ENCODE data around the gene PTGES3.

Gene PTGES3

DNA sequence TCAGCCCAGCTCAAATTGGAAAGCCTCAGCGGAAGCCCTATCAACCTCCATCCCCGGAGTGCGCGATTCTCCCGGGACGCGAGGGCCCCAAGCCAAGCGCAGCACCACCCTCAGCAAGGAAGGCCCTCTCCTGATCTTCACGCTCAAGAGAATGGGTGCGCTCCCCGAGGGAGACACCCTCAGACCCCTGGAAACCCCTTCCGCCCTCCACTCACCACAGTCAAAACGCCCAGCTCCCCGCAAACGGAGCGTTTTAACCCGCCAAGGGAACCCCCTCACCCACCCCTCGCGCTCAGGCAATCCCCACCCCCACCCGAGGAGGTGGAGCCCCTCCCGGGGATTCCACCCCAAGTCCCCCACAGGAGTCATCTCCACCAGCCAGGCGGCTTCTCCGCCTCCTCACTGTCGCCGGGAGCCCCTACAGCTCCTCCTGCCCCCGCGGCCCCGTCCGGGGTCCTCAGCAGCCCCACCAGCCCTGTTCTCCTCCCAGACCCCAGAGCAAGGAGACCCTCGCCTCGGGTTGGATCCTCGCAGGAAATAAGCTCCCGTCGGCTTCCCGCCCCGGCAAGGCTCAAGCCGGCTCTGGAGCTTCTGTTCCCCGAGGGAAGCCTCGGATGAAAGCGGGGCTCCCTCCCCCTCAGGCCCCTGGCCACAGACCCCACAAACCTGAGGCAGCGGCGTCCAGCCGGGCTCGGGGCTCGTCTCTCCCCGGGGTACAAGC is 58.5 kb downstream of the PTGES3 start (continued):
- TF ChIP-seq, protein P1, sequence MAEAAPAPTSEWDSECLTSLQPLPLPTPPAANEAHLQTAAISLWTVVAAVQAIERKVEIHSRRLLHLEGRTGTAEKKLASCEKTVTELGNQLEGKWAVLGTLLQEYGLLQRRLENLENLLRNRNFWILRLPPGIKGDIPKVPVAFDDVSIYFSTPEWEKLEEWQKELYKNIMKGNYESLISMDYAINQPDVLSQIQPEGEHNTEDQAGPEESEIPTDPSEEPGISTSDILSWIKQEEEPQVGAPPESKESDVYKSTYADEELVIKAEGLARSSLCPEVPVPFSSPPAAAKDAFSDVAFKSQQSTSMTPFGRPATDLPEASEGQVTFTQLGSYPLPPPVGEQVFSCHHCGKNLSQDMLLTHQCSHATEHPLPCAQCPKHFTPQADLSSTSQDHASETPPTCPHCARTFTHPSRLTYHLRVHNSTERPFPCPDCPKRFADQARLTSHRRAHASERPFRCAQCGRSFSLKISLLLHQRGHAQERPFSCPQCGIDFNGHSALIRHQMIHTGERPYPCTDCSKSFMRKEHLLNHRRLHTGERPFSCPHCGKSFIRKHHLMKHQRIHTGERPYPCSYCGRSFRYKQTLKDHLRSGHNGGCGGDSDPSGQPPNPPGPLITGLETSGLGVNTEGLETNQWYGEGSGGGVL (tag by site-specific recombination; IDR thresholded peaks at IDR 0.05): peak; percentile 75
- TF ChIP-seq, protein P2, sequence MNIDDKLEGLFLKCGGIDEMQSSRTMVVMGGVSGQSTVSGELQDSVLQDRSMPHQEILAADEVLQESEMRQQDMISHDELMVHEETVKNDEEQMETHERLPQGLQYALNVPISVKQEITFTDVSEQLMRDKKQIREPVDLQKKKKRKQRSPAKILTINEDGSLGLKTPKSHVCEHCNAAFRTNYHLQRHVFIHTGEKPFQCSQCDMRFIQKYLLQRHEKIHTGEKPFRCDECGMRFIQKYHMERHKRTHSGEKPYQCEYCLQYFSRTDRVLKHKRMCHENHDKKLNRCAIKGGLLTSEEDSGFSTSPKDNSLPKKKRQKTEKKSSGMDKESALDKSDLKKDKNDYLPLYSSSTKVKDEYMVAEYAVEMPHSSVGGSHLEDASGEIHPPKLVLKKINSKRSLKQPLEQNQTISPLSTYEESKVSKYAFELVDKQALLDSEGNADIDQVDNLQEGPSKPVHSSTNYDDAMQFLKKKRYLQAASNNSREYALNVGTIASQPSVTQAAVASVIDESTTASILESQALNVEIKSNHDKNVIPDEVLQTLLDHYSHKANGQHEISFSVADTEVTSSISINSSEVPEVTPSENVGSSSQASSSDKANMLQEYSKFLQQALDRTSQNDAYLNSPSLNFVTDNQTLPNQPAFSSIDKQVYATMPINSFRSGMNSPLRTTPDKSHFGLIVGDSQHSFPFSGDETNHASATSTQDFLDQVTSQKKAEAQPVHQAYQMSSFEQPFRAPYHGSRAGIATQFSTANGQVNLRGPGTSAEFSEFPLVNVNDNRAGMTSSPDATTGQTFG (tag by site-specific recombination; IDR thresholded peaks at IDR 0.05; ENCODE audit: borderline replicate concordance): no peak
- TF ChIP-seq, protein P3, sequence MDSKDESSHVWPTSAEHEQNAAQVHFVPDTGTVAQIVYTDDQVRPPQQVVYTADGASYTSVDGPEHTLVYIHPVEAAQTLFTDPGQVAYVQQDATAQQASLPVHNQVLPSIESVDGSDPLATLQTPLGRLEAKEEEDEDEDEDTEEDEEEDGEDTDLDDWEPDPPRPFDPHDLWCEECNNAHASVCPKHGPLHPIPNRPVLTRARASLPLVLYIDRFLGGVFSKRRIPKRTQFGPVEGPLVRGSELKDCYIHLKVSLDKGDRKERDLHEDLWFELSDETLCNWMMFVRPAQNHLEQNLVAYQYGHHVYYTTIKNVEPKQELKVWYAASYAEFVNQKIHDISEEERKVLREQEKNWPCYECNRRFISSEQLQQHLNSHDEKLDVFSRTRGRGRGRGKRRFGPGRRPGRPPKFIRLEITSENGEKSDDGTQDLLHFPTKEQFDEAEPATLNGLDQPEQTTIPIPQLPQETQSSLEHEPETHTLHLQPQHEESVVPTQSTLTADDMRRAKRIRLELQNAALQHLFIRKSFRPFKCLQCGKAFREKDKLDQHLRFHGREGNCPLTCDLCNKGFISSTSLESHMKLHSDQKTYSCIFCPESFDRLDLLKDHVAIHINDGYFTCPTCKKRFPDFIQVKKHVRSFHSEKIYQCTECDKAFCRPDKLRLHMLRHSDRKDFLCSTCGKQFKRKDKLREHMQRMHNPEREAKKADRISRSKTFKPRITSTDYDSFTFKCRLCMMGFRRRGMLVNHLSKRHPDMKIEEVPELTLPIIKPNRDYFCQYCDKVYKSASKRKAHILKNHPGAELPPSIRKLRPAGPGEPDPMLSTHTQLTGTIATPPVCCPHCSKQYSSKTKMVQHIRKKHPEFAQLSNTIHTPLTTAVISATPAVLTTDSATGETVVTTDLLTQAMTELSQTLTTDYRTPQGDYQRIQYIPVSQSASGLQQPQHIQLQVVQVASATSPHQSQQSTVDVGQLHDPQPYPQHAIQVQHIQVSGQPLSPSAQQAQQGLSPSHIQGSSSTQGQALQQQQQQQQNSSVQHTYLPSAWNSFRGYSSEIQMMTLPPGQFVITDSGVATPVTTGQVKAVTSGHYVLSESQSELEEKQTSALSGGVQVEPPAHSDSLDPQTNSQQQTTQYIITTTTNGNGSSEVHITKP (tag by site-specific recombination; IDR thresholded peaks at IDR 0.05): peak; percentile 46; the same call in 1 of the 2 replicates
- TF ChIP-seq, protein P4, sequence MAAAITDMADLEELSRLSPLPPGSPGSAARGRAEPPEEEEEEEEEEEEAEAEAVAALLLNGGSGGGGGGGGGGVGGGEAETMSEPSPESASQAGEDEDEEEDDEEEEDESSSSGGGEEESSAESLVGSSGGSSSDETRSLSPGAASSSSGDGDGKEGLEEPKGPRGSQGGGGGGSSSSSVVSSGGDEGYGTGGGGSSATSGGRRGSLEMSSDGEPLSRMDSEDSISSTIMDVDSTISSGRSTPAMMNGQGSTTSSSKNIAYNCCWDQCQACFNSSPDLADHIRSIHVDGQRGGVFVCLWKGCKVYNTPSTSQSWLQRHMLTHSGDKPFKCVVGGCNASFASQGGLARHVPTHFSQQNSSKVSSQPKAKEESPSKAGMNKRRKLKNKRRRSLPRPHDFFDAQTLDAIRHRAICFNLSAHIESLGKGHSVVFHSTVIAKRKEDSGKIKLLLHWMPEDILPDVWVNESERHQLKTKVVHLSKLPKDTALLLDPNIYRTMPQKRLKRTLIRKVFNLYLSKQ (tag by site-specific recombination; IDR thresholded peaks at IDR 0.05; ENCODE audit: borderline replicate concordance): no peak
- peak; percentile 11; the same call in 1 of the 2 replicates for TF ChIP-seq EGR2 (tag by site-specific recombination; IDR thresholded peaks at IDR 0.05; ENCODE audit: low read depth)

DNA sequence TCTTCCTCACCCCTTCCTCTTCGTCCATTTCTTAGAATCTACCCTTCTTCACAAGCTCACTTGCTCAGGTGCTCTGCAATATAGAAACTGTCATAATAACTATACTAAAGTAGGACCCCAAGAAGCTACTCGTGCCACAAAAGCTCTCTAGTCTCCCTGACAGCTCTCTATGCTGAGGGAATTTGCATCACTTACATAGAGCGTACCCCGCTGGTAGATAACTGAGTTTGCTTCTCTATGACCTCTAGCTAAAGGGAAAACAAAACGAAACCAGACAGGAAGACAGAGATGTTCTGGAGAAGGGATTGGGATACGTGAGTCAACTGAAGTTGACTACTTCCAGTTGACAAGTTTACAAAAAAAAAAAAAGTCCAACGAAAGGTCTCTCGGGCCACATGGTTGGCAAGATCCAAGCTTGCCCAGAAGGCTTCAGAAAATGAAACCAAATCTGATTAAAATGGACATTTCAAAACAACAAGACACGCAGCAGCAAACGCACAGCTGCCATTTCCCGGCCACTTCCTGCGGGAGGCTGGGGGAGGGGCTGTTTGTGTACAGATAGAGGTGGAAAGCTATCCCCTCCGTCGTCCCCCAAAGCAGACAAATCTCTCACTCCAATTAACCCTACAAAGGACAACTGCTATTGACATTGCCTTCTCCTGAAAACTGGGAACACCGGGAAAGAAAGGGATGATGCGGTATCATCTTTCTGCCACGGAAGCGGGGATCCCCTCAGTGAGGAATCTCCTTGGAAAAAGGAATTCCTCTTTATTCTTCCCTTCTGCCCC is 59.2 kb downstream of the PTGES3 start:
- peaks cover 15 to 22% of the 10 kb centered on the region in 2 experiments; a peak in 2 of 3 replicates for H3K36me3 ChIP-seq (ENCODE audit: control insufficient read depth in 2 of 2, insufficient read depth in 1 of 2, low read length in 2 of 2)
- H3K4me3 ChIP-seq (ENCODE audit: low read depth, low read length): peak overlapping the region; percentile 95
- H3K4me1 ChIP-seq (ENCODE audit: control insufficient read depth, insufficient read depth, low read length): peaks cover 26% of the 10 kb centered on the region
- H3K27ac ChIP-seq (ENCODE audit: extremely low read depth, low read depth, low read length): peak overlapping the region; percentile 88
- no peaks in the 10 kb centered on the region for H3K9me3 ChIP-seq (ENCODE audit: control insufficient read depth, insufficient read depth, low read depth, low read length)
- CTCF ChIA-PET: interaction anchor here (0.5 to 2.0 kb wide), 14 partner anchors 8 to 992 kb away, joined by 3 to 30 read pairs (median 5); partner anchors contain the start of gene RBMS2
- POLR2A ChIA-PET: interaction anchor here (0.5 to 1.4 kb wide), 15 partner anchors 8 to 501 kb away, joined by 3 to 9 read pairs (median 3); partner anchors contain the start of genes ESYT1, LRP1, NACA and PTGES3
- peak; percentile 51; the same call in 1 of the 2 replicates for TF ChIP-seq YY1 (tag by site-specific recombination; IDR thresholded peaks at IDR 0.05)
- 0 out of 2 replicates have a peak, but pooled peaks have one; percentile 13 for TF ChIP-seq ZNF558 (tag by site-specific recombination; IDR thresholded peaks at IDR 0.05)
- TF ChIP-seq ZNF843 (tag by site-specific recombination; IDR thresholded peaks at IDR 0.05): no peak
- no peak for TF ChIP-seq BCL11B (tag by site-specific recombination; IDR thresholded peaks at IDR 0.05; ENCODE audit: low read depth)
- TF ChIP-seq, protein P5, sequence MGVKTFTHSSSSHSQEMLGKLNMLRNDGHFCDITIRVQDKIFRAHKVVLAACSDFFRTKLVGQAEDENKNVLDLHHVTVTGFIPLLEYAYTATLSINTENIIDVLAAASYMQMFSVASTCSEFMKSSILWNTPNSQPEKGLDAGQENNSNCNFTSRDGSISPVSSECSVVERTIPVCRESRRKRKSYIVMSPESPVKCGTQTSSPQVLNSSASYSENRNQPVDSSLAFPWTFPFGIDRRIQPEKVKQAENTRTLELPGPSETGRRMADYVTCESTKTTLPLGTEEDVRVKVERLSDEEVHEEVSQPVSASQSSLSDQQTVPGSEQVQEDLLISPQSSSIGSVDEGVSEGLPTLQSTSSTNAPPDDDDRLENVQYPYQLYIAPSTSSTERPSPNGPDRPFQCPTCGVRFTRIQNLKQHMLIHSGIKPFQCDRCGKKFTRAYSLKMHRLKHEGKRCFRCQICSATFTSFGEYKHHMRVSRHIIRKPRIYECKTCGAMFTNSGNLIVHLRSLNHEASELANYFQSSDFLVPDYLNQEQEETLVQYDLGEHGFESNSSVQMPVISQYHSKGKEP (tag by site-specific recombination; IDR thresholded peaks at IDR 0.05): no peak
- 0 out of 2 replicates have a peak, but pooled peaks have one; percentile 27 for TF ChIP-seq KLF10 (tag by site-specific recombination; IDR thresholded peaks at IDR 0.05)
- no peak for TF ChIP-seq OVOL3 (tag by site-specific recombination; IDR thresholded peaks at IDR 0.05)
- no peak for TF ChIP-seq EGR2 (tag by site-specific recombination; IDR thresholded peaks at IDR 0.05; ENCODE audit: low read depth)
- TF ChIP-seq ZNF211 (tag by site-specific recombination; IDR thresholded peaks at IDR 0.05; ENCODE audit: low read depth): no peak
- TF ChIP-seq, protein P6, sequence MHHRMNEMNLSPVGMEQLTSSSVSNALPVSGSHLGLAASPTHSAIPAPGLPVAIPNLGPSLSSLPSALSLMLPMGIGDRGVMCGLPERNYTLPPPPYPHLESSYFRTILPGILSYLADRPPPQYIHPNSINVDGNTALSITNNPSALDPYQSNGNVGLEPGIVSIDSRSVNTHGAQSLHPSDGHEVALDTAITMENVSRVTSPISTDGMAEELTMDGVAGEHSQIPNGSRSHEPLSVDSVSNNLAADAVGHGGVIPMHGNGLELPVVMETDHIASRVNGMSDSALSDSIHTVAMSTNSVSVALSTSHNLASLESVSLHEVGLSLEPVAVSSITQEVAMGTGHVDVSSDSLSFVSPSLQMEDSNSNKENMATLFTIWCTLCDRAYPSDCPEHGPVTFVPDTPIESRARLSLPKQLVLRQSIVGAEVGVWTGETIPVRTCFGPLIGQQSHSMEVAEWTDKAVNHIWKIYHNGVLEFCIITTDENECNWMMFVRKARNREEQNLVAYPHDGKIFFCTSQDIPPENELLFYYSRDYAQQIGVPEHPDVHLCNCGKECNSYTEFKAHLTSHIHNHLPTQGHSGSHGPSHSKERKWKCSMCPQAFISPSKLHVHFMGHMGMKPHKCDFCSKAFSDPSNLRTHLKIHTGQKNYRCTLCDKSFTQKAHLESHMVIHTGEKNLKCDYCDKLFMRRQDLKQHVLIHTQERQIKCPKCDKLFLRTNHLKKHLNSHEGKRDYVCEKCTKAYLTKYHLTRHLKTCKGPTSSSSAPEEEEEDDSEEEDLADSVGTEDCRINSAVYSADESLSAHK (tag by site-specific recombination; IDR thresholded peaks at IDR 0.05): 0 out of 2 replicates have a peak, but pooled peaks have one; percentile 26
- no peak for TF ChIP-seq ZNF658 (tag by site-specific recombination; IDR thresholded peaks at IDR 0.05)
- TF ChIP-seq ZNF24 (tag by site-specific recombination; IDR thresholded peaks at IDR 0.05): no peak
- TF ChIP-seq ZNF423 (tag by site-specific recombination; IDR thresholded peaks at IDR 0.05): no peak
- TF ChIP-seq KLF1 (tag by site-specific recombination; IDR thresholded peaks at IDR 0.05): no peak
- TF ChIP-seq ZFP41 (tag by site-specific recombination; IDR thresholded peaks at IDR 0.05; ENCODE audit: borderline replicate concordance): no peak
